OCI-LY3 (cell line): ENCODE results near the gene MRC1.

Source experiments
- H2AFZ ChIP-seq: fragments of 200-600, 300-600 bp; shearing (Covaris generic); 2 replicates; pipeline ENCODE4 v1.6.0; 2014; ENCODE audit warnings: antibody characterized with exemption, low read depth, low read length
- H3K27ac ChIP-seq: fragments of 200-600, 300-600 bp; sonication (generic); 2 replicates; pipeline ENCODE4 v1.5.1; 2014; ENCODE audit warnings: mild to moderate bottlenecking, low read length, moderate library complexity, mixed read lengths
- H3K27me3 ChIP-seq: fragments of 200-600, 300-600 bp; sonication (generic); 2 replicates; pipeline ENCODE4 v1.6.1; 2014; ENCODE audit warnings: low read depth, low read length, mixed read lengths
- H3K36me3 ChIP-seq: fragments of 200-600, 300-600 bp; sonication (generic); replicated peaks from 2 replicates; pipeline ENCODE3; 2014; ENCODE audit warnings: low read depth, low read length, mixed read lengths
- H3K4me1 ChIP-seq: fragments of 300-600, 200-600 bp; sonication (generic); 2 replicates; pipeline ENCODE4 v1.6.1; 2014; ENCODE audit warnings: low read length, mixed read lengths
- H3K4me2 ChIP-seq: fragments of 200-600, 300-600 bp; sonication (generic); 2 replicates; pipeline ENCODE4 v1.6.1; 2014; ENCODE audit warnings: low read length, mixed read lengths
- H3K4me3 ChIP-seq: fragments of 300-600, 200-600 bp; sonication (generic); 2 replicates; pipeline ENCODE4 v1.5.1; 2014; ENCODE audit warnings: antibody characterized with exemption, mild to moderate bottlenecking, low read length, moderate library complexity
- H3K79me2 ChIP-seq: fragments of 300-600, 200-600 bp; shearing (Covaris generic); 2 replicates; pipeline ENCODE4 v1.6.1; 2014; ENCODE audit warnings: mild to moderate bottlenecking, low read length, mixed read lengths
- H3K9ac ChIP-seq: fragments of 300-600, 200-600 bp; shearing (Covaris generic); 2 replicates; pipeline ENCODE4 v1.6.0; 2014; ENCODE audit warnings: mild to moderate bottlenecking, low read length, moderate library complexity
- H3K9me3 ChIP-seq: fragments of 200-600, 300-600 bp; shearing (Covaris generic); 2 replicates; pipeline ENCODE4 v1.6.1; 2014; ENCODE audit warnings: low read length, mixed read lengths; ENCODE audit not compliant: insufficient read depth
- H4K20me1 ChIP-seq: fragments of 200-600, 300-600 bp; sonication (generic); 2 replicates; pipeline ENCODE4 v1.6.1; 2016; ENCODE audit warnings: low read length, mixed read lengths; ENCODE audit not compliant: insufficient read depth
- CTCF ChIP-seq: fragments of 200-600, 300-600 bp; sonication (generic); IDR thresholded peaks from 2 replicates; pipeline ENCODE4 v1.5.1; 2014; ENCODE audit warnings: antibody characterized with exemption, low read length, low read depth
- EZH2phosphoT487 ChIP-seq: fragments of 200-600 bp; shearing (Covaris generic); IDR thresholded peaks from 2 replicates; pipeline ENCODE4 v1.6.1; 2018; ENCODE audit warnings: antibody characterized with exemption, mixed run types, low read depth

Gene MRC1

GRCh38 chr10:17866346-17866745, 57.2 kb downstream of the MRC1 start:
- H3K27ac ChIP-seq: no peak overlapping the region
- no peak overlapping the region for H3K4me3 ChIP-seq
- H3K79me2 ChIP-seq: no peaks in the 10 kb centered on the region
- H2AFZ ChIP-seq: no peak overlapping the region
- TF ChIP-seq EZH2phosphoT487 (no peak), CTCF (no peak)
- H3K36me3 ChIP-seq: peaks cover 20% of the 10 kb centered on the region
- peaks cover 13% of the 10 kb centered on the region for H3K4me1 ChIP-seq
- H3K9me3 ChIP-seq: peaks cover 18% of the 10 kb centered on the region
- H3K27me3 ChIP-seq: no peaks in the 10 kb centered on the region
- no peak overlapping the region for H3K9ac ChIP-seq
- no peaks in the 10 kb centered on the region for H4K20me1 ChIP-seq
- no peak overlapping the region for H3K4me2 ChIP-seq

- H3K27me3 ChIP-seq: no peaks in the 10 kb centered on the region
- no peak overlapping the region for H3K4me3 ChIP-seq
- H3K9ac ChIP-seq: no peak overlapping the region
- H3K4me2 ChIP-seq: no peak overlapping the region
- peaks cover 18% of the 10 kb centered on the region for H3K9me3 ChIP-seq
- no peaks in the 10 kb centered on the region for H3K79me2 ChIP-seq
- H3K36me3 ChIP-seq: peaks cover 24% of the 10 kb centered on the region
- TF ChIP-seq CTCF (no peak), EZH2phosphoT487 (no peak)
- no peak overlapping the region for H3K27ac ChIP-seq
- H4K20me1 ChIP-seq: no peaks in the 10 kb centered on the region
- H3K4me1 ChIP-seq: peaks cover 20% of the 10 kb centered on the region
- H2AFZ ChIP-seq: no peak overlapping the region
Measured at GRCh38 chr10:17867056-17867455, 57.9 kb downstream of the MRC1 start.

GRCh38 chr10:17871036-17871435, 61.9 kb downstream of the MRC1 start:
- peaks cover 26% of the 10 kb centered on the region for H3K4me1 ChIP-seq
- no peak for TF ChIP-seq EZH2phosphoT487
- TF ChIP-seq CTCF: no peak
- no peak overlapping the region for H3K9ac ChIP-seq
- peaks cover 18% of the 10 kb centered on the region for H3K9me3 ChIP-seq
- peak overlapping the region; percentile 61; the same call in 1 of the 2 replicates for H3K27ac ChIP-seq
- no peaks in the 10 kb centered on the region for H3K27me3 ChIP-seq
- no peaks in the 10 kb centered on the region for H4K20me1 ChIP-seq
- H2AFZ ChIP-seq: no peak overlapping the region
- no peaks in the 10 kb centered on the region for H3K79me2 ChIP-seq
- H3K4me3 ChIP-seq: no peak overlapping the region
- peaks cover 24% of the 10 kb centered on the region for H3K36me3 ChIP-seq
- H3K4me2 ChIP-seq: peak overlapping the region; percentile 52

- H3K4me2 ChIP-seq: peak overlapping the region; percentile 0; the same call in 1 of the 2 replicates
- no peak overlapping the region for H3K9ac ChIP-seq
- H4K20me1 ChIP-seq: no peaks in the 10 kb centered on the region
- no peak overlapping the region for H3K27ac ChIP-seq
- peak; percentile 75 for TF ChIP-seq CTCF
- TF ChIP-seq EZH2phosphoT487: no peak
- no peak overlapping the region for H3K4me3 ChIP-seq
- H3K9me3 ChIP-seq: peaks cover 18% of the 10 kb centered on the region
- H3K36me3 ChIP-seq: peaks cover 24% of the 10 kb centered on the region
- H3K79me2 ChIP-seq: no peaks in the 10 kb centered on the region
- H2AFZ ChIP-seq: no peak overlapping the region
- H3K4me1 ChIP-seq: peaks cover 26% of the 10 kb centered on the region
- H3K27me3 ChIP-seq: no peaks in the 10 kb centered on the region
Measured at GRCh38 chr10:17872191-17873091, 63.3 kb downstream of the MRC1 start.
